AG10803 (cell line): ENCODE results near the gene RNASE8.

Experiments
- DNase-seq: peaks from one replicate; pipeline ENCODE4 v3.0.0; 2010; ENCODE audit warnings: low read depth
- H3K4me3 ChIP-seq: 2 replicates; pipeline ENCODE4 v1.5.1; 2011; ENCODE audit warnings: mild to moderate bottlenecking, low read length, control low read depth
- TF ChIP-seq, protein P1 (sequence below): conservative IDR thresholded peaks from 2 replicates; pipeline ENCODE4 v1.5.1; 2011; ENCODE audit warnings: mild to moderate bottlenecking, low read length, control low read depth, inconsistent platforms

Gene RNASE8

GRCh38 chr14:21084998-21085853, 27.6 kb downstream of the RNASE8 start:
- DNase-seq, result peak; percentile 68
- no peak overlapping the region for H3K4me3 ChIP-seq
- TF ChIP-seq, protein P1, sequence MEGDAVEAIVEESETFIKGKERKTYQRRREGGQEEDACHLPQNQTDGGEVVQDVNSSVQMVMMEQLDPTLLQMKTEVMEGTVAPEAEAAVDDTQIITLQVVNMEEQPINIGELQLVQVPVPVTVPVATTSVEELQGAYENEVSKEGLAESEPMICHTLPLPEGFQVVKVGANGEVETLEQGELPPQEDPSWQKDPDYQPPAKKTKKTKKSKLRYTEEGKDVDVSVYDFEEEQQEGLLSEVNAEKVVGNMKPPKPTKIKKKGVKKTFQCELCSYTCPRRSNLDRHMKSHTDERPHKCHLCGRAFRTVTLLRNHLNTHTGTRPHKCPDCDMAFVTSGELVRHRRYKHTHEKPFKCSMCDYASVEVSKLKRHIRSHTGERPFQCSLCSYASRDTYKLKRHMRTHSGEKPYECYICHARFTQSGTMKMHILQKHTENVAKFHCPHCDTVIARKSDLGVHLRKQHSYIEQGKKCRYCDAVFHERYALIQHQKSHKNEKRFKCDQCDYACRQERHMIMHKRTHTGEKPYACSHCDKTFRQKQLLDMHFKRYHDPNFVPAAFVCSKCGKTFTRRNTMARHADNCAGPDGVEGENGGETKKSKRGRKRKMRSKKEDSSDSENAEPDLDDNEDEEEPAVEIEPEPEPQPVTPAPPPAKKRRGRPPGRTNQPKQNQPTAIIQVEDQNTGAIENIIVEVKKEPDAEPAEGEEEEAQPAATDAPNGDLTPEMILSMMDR, result no peak

DNA sequence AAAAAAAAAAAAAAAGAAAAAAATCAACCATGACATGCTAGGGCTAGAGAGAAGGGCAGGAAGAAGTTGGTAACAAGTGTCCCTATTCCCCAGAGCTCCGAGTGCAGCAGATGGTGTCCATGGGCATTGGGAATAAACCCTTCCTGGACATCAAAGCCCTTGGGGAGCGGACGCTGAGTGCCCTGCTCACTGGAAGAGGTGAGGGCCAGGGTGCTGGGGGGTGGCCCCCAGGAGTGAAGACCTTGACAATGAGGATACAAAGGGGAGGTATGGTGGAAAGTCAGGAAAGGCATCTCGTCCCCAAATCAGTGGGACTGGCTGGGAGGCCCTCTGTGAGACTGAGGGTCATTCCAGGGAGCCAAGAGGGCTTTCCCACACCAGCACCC, 29.3 kb downstream of the RNASE8 start:
- no peak for DNase-seq
- H3K4me3 ChIP-seq, result no peak overlapping the region
- TF ChIP-seq, protein P1, result no peak

DNA sequence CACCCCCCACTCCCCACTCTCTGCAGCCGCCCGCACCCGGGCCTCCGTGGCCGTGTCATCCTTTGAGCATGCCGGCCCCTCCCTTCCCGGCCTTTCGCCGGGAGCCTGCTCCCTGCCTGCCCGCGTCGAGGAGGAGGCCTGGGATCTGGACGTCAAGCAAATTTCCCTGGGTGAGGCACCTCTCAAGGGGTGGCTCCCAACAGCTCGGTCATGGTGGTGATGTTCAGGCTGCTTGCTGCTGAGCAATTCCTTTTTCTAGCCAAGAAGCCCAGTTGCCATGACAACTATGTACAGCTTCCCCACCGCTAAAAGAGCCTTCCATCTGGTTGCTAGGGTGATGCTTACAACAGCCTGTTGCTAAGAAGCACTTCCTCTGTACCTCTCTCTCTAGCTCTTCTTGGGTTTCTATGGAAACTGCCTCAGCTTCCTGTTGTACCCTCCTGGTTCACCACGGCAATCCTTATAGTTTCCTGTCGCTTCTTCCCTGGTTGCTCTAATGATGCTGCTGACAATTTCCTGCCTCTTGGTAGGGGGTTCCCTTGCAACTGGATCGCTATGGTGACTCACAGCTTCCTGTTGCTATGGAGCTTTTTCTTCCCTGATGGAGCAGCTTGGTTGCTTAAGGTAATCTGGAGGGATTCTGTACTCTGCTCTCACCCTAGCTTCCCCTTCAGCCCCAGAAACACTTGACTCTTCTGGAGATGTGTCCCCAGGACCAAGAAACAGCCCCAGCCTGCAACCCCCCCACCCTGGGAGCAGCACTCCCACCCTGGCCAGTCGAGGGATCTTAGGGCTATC, 29.9 kb downstream of the RNASE8 start:
- DNase-seq, result peak; percentile 94
- H3K4me3 ChIP-seq, result no peak overlapping the region
- TF ChIP-seq, protein P1, result no peak

- TF ChIP-seq, protein P1, result no peak
- no peak for DNase-seq
- H3K4me3 ChIP-seq, result no peak overlapping the region
Observed at GRCh38 chr14:21088687-21089086, 31.1 kb downstream of the RNASE8 start.

GRCh38 chr14:21089271-21089670, 31.6 kb downstream of the RNASE8 start:
- TF ChIP-seq, protein P1, result no peak
- DNase-seq, result no peak
- no peak overlapping the region for H3K4me3 ChIP-seq

- no peak overlapping the region for H3K4me3 ChIP-seq
- TF ChIP-seq, protein P1, result no peak
- DNase-seq, result no peak
Observed at GRCh38 chr14:21089877-21090193, 32.2 kb downstream of the RNASE8 start.
